Thymus (tissue), 11 donors: ENCODE measurements around the gene KLHL18. TPM values are rescaled to one million over a fixed set of nuclear protein-coding genes. Genes with fewer than 3 reads are reported as not detected.

Experiments
- DNase-seq, 9 donors: peaks; one replicate each; pipeline ENCODE4 v3.0.0-alpha.2; 2013; ENCODE audit warnings: low spot score in 9 of 9, low read depth in 6 of 9, missing footprints in 1 of 9
- H3K27ac ChIP-seq, 2 donors: one replicate each; pipeline ENCODE4 v1.5.1; 2013; ENCODE audit warnings: control low read depth in 1 of 2, low read depth in 1 of 2, low read length in 1 of 2, mild to moderate bottlenecking in 1 of 2, moderate library complexity in 1 of 2
- H3K27me3 ChIP-seq, 2 donors: one replicate each; pipeline ENCODE4 v1.5.1; 2013; ENCODE audit warnings: low read length in 1 of 2; ENCODE audit not compliant: control insufficient read depth in 2 of 2, insufficient read depth in 1 of 2
- H3K36me3 ChIP-seq, 2 donors: one replicate each; pipeline ENCODE4 v1.5.1; 2013; ENCODE audit warnings: low read length in 1 of 2, mild to moderate bottlenecking in 1 of 2, moderate library complexity in 1 of 2; ENCODE audit not compliant: control insufficient read depth in 2 of 2, insufficient read depth in 2 of 2
- H3K4me1 ChIP-seq, 2 donors: one replicate each; pipeline ENCODE4 v1.5.1; 2013; ENCODE audit warnings: low read length in 2 of 2; ENCODE audit not compliant: control insufficient read depth in 2 of 2, insufficient read depth in 2 of 2
- H3K4me3 ChIP-seq, 2 donors: one replicate each; pipeline ENCODE4 v1.5.1; 2013; ENCODE audit warnings: low read length in 2 of 2, control low read depth in 1 of 2, mild to moderate bottlenecking in 1 of 2
- H3K9me3 ChIP-seq, 2 donors: one replicate each; pipeline ENCODE4 v1.5.1; 2013; ENCODE audit warnings: low read length in 1 of 2, mild to moderate bottlenecking in 1 of 2; ENCODE audit not compliant: control insufficient read depth in 2 of 2, insufficient read depth in 1 of 2
- WGBS: extraction: QIAGEN DNeasy Blood & Tissue Kit; methylation state at CpG from one replicate; pipeline ENCODE4 v1.1.7; 2013; 5-methylcytosine and 5-hydroxymethylcytosine counted together
- polyA plus RNA-seq: library from polyadenylated mRNA; stranded (reverse); fragments of 200-250 nt; gene quantifications from one replicate; pipeline ENCODE4 v1.2.3, GENCODE V29; 2013
- total RNA-seq: library from RNA; stranded (reverse); fragments of 120-200 nt; gene quantifications from one replicate; pipeline ENCODE4 v1.2.4, GENCODE V29; 2013
- donor health status: healthy.

KLHL18 gene
- total and polyA plus RNA-seq, 2 donors, result 8.0 to 11.5 TPM

DNA sequence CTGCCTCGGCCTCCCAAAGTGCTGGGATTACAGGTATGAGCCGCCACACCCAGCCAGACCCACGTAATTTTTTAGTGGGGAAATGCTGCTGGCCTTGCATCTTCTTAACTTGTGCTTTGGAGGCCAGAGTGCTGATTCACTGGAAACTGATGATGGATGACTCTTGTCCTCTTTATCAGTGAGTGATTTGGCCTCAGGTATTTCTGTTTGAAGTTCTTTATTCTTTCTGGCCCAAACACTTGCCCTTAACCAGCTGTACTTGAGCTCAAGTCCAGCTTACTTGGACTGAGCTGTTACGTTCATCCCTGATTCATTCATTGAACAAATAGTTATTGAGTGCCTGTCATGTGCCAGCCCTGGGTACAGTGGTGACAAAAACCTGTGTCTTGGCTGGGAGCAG is 102.3 kb downstream of the KLHL18 start:
- no peak for DNase-seq
- no peak overlapping the region for H3K27ac ChIP-seq

GRCh38 chr3:47385796-47386195 is 103.1 kb downstream of the KLHL18 start:
- no peak for DNase-seq
- no peaks in the 10 kb centered on the region for H3K9me3 ChIP-seq
- H3K4me3 ChIP-seq, result no peak overlapping the region
- no peaks in the 10 kb centered on the region for H3K27me3 ChIP-seq
- peaks cover 14 to 15% of the 10 kb centered on the region in 2 donors for H3K4me1 ChIP-seq
- H3K36me3 ChIP-seq, result peaks cover 8 to 14% of the 10 kb centered on the region in 2 donors
- WGBS, result 95% methylated on average over 2 of the region's 2 CpGs
- peak overlapping the region in 1 of 2 donors; percentile 18 for H3K27ac ChIP-seq

More for the DNA sequence above, 102.3 kb downstream of the KLHL18 start:
- Histone ChIP-seq H3K4me3 (no peak overlapping the region), H3K9me3 (no peaks in the 10 kb centered on the region), H3K27me3 (no peaks in the 10 kb centered on the region), H3K4me1 (peaks cover 16 to 19% of the 10 kb centered on the region in 2 donors), H3K36me3 (peaks cover 8 to 14% of the 10 kb centered on the region in 2 donors)
- 98% methylated on average over 4 of the region's 4 CpGs for WGBS

DNA sequence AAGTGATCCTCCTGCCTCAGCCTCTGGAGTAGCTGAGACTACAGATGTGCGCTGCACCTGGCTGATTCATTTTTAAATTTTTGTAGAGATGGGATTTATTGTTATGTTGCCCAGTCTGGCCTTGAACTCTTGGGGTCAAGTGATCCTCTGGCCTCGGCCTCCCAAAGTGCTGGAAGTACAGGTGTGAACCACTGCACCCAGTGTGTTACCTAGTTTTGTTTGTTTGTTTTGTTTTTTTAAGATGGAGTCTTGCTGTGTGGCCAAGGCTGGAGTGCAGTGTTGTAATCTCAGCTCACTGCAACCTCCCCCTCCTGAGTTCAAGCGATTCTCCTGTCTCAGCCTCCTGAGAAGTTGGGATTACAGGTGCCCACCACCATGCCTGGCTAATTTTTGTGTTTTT is 110.2 kb downstream of the KLHL18 start:
- WGBS, result 96% methylated on average over 3 of the region's 3 CpGs
- H3K27ac ChIP-seq, result no peak overlapping the region
- H3K36me3 ChIP-seq, result peaks cover 0 to 12% of the 10 kb centered on the region in 2 donors
- H3K4me3 ChIP-seq, result no peak overlapping the region
- H3K27me3 ChIP-seq, result no peaks in the 10 kb centered on the region
- no peaks in the 10 kb centered on the region for H3K9me3 ChIP-seq
- peaks cover 0 to 7% of the 10 kb centered on the region in 2 donors for H3K4me1 ChIP-seq
- no peak for DNase-seq

GRCh38 chr3:47394140-47394870 is 111.6 kb downstream of the KLHL18 start:
- H3K4me1 ChIP-seq, result peaks cover 0 to 7% of the 10 kb centered on the region in 2 donors
- peaks cover 7 to 8% of the 10 kb centered on the region in 2 donors for H3K36me3 ChIP-seq
- no peak overlapping the region for H3K4me3 ChIP-seq
- 93% methylated on average over 8 of the region's 8 CpGs for WGBS
- no peaks in the 10 kb centered on the region for H3K9me3 ChIP-seq
- no peaks in the 10 kb centered on the region for H3K27me3 ChIP-seq
- no peak overlapping the region for H3K27ac ChIP-seq
- no peak for DNase-seq

DNA sequence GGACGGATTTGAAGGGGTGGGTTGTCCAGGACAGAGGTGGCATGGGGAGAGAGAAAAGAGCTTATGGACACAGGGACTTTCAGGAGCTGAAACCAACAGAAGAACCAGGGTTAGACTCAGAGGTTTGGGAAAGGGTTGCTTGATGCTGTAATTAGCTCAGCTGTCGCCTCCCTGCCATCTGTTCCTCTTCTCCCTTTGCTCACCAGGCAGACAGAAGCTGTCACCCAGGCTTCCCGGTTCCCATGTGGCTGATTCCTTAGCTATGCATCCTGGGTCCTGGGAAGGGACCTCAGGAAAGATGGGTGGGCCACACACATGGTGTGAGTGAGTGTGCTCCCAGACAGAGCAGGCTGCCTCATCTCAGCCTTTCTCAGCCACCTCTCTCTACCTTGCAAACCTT is 112.1 kb downstream of the KLHL18 start:
- peaks cover 7 to 11% of the 10 kb centered on the region in 2 donors for H3K36me3 ChIP-seq
- H3K27me3 ChIP-seq, result no peaks in the 10 kb centered on the region
- 97% methylated on average over 3 of the region's 3 CpGs for WGBS
- DNase-seq, result no peak
- no peaks in the 10 kb centered on the region for H3K9me3 ChIP-seq
- peaks cover 0 to 7% of the 10 kb centered on the region in 2 donors for H3K4me1 ChIP-seq
- no peak overlapping the region for H3K27ac ChIP-seq
- no peak overlapping the region for H3K4me3 ChIP-seq

Other genes starting within 250 kb of the KLHL18 start
- 33.7 TPM for gene SETD2, start 118.8 kb upstream of the KLHL18 start, total RNA-seq
- gene SETD2, start 118.8 kb upstream of the KLHL18 start, polyA plus RNA-seq, result 20.5 TPM
- 3.0 TPM for gene KIF9, start 145 bp upstream of the KLHL18 start, total RNA-seq
- gene KIF9, start 145 bp upstream of the KLHL18 start, polyA plus RNA-seq, result 6.4 TPM
- gene PTPN23, start 98.1 kb downstream of the KLHL18 start, total RNA-seq, result 4.3 TPM
- 17.3 TPM for gene PTPN23, start 98.1 kb downstream of the KLHL18 start, polyA plus RNA-seq
- 31.7 TPM for gene SCAP, start 193.0 kb downstream of the KLHL18 start, total RNA-seq
- 40.5 TPM for gene SCAP, start 193.0 kb downstream of the KLHL18 start, polyA plus RNA-seq
- 43.5 TPM for gene ELP6, start 230.8 kb downstream of the KLHL18 start, total RNA-seq
- gene ELP6, start 230.8 kb downstream of the KLHL18 start, polyA plus RNA-seq, result 28.0 TPM